Thyroid gland (tissue), 4 donors: ENCODE data around the gene TMEM94.

Source experiments
- CTCF ChIP-seq, 6 experiments: fragments of 200-600 bp in 3 of 6; fragments of 450-650 bp in 3 of 6; sonication (generic) in 3 of 6; IDR thresholded peaks; one replicate each; pipeline ENCODE4 v1.5.1; 2016 to 2019; ENCODE audit warnings: antibody characterized with exemption in 6 of 6, mild to moderate bottlenecking in 2 of 6, inconsistent platforms in 1 of 6, moderate library complexity in 1 of 6
- POLR2A ChIP-seq, 2 donors: fragments of 450-650 bp; IDR thresholded peaks; one replicate each; pipeline ENCODE4 v1.6.1; 2017; ENCODE audit warnings: antibody characterized with exemption in 2 of 2, mild to moderate bottlenecking in 2 of 2, moderate library complexity in 1 of 2

DNA sequence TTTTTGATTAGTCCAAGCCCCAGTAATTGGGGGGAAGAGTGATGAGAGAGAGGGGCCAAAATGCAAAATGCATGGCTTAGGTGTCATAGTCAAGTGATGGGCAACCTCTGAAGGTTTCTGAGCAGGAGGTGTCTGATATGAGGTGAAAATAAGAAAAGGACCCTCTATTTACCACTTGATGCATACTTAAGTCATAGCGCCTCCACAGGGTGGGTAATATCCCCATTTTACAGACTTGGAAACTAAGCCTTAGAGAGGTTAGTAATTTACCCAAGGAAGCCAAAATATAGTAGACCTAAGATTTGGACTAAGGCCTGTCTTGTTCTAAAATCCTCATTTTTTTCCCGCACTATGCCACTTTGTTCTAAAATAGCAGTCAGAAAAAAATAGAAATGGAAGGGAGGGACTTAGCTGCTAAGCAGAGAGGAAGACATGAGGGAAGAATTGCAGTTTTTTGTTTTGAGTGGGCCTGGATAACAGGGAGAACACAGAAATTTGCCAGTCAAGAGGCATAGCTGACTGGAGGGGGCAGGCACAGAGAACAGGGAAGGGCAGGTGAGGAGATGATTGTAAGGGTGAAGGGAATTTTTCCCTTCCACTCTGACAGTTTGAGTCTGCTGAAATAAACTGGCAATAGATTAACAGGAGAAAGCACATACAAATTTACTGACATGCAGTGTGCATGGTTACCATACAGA, 48.6 kb upstream of the TMEM94 start:
- no peak for TF ChIP-seq CTCF (IDR thresholded peaks at IDR 0.05)
- no peak for TF ChIP-seq POLR2A (IDR thresholded peaks at IDR 0.05)
